Keratinocyte (primary cell): ENCODE measurements around the gene NKX3-2. TPM values are rescaled to one million over a fixed set of nuclear protein-coding genes. Genes with fewer than 3 reads are reported as not detected.

ENCODE experiments used
- DNase-seq: peaks from one replicate; pipeline ENCODE4 v3.0.0-alpha.2; 2011; ENCODE audit warnings: low read depth, missing footprints, low spot score
- FAIRE-seq: peaks from 2 replicates; lab custom pipeline; 2011; peaks lifted over from hg19 to GRCh38; lab: Jason Lieb, UNC
- H2AFZ ChIP-seq: 2 replicates; pipeline ENCODE4 v1.6.0; 2012; ENCODE audit warnings: low read length, control low read depth, inconsistent platforms; ENCODE audit not compliant: control insufficient read depth
- H3K27ac ChIP-seq: 2 replicates; pipeline ENCODE4 v1.5.1; 2011; ENCODE audit warnings: low read length; ENCODE audit not compliant: control insufficient read depth, insufficient read depth
- H3K27me3 ChIP-seq: 3 replicates; pipeline ENCODE4 v1.6.0; 2011; ENCODE audit warnings: low read length; ENCODE audit not compliant: control insufficient read depth, insufficient read depth; ENCODE audit errors: extremely low read depth
- H3K36me3 ChIP-seq, 2 experiments: 2 replicates in 1 of 2; 3 replicates in 1 of 2; pipeline ENCODE4 v1.5.1; 2011; ENCODE audit warnings: low read length in 2 of 2, mild to moderate bottlenecking in 1 of 2; ENCODE audit not compliant: control insufficient read depth in 2 of 2, insufficient read depth in 2 of 2; ENCODE audit errors: extremely low read depth in 1 of 2
- H3K4me1 ChIP-seq: 3 replicates; pipeline ENCODE4 v1.5.1; 2011; ENCODE audit warnings: low read length; ENCODE audit not compliant: control insufficient read depth, insufficient read depth; ENCODE audit errors: extremely low read depth
- H3K4me2 ChIP-seq: 3 replicates; pipeline ENCODE4 v1.6.0; 2011; ENCODE audit warnings: low read depth, low read length; ENCODE audit not compliant: control insufficient read depth, insufficient read depth; ENCODE audit errors: extremely low read depth
- H3K4me3 ChIP-seq, 3 experiments: fragments of 200-600 bp in 1 of 3; sonication (generic) in 1 of 3; 2 replicates in 2 of 3; 3 replicates in 1 of 3; pipeline ENCODE4 v1.5.1; 2011 to 2016; ENCODE audit warnings: low read length in 3 of 3, mild to moderate bottlenecking in 3 of 3, control low read depth in 2 of 3, inconsistent platforms in 1 of 3, low read depth in 1 of 3, mixed read lengths in 1 of 3, mixed run types in 1 of 3, moderate library complexity in 1 of 3; ENCODE audit not compliant: control insufficient read depth in 2 of 3, insufficient read depth in 2 of 3; ENCODE audit errors: extremely low read depth in 1 of 3
- H3K79me2 ChIP-seq: 2 replicates; pipeline ENCODE4 v1.6.0; 2012; ENCODE audit warnings: low read length; ENCODE audit not compliant: control insufficient read depth, insufficient read depth
- H3K9ac ChIP-seq: 3 replicates; pipeline ENCODE4 v1.6.0; 2011; ENCODE audit warnings: low read length; ENCODE audit not compliant: control insufficient read depth, insufficient read depth; ENCODE audit errors: extremely low read depth
- H3K9me1 ChIP-seq: 3 replicates; pipeline ENCODE4 v1.6.0; 2011; ENCODE audit warnings: low read length; ENCODE audit not compliant: control insufficient read depth, insufficient read depth; ENCODE audit errors: extremely low read depth
- H3K9me3 ChIP-seq: 2 replicates; pipeline ENCODE4 v1.5.1; 2012; ENCODE audit warnings: low read depth, low read length; ENCODE audit not compliant: control insufficient read depth
- H4K20me1 ChIP-seq: 3 replicates; pipeline ENCODE4 v1.6.0; 2011; ENCODE audit warnings: low read length; ENCODE audit not compliant: control insufficient read depth, insufficient read depth; ENCODE audit errors: extremely low read depth
- EZH2 ChIP-seq: IDR thresholded peaks from one replicate; pipeline ENCODE4 v1.6.1; 2012; ENCODE audit warnings: inconsistent platforms, mild to moderate bottlenecking, low read length, moderate library complexity
- dilution Hi-C: fragments of 300-500 bp; cut with MboI; formaldehyde crosslinking; loops from one replicate; pipeline ENCODE4 v1.7.0; 2020; ENCODE audit warnings: low sequenced_read_pairs; ENCODE audit not compliant: extremely low pct_ligation_motif_present
- polyA plus RNA-seq, 5 experiments: library from polyadenylated mRNA; depleted of rRNA in 3 of 5; stranded (reverse) in 3 of 5; stranded (forward) in 1 of 5; unstranded in 1 of 5; fragments of >200 nt; gene quantifications; 1 replicate in 1 of 5; 2 replicates in 3 of 5; 3 replicates in 1 of 5; pipeline versions ENCODE4 v1.2.1 to v1.2.3, GENCODE V29; 2011 to 2012; ENCODE audit warnings: missing spikeins in 2 of 5, low read depth in 1 of 5, low replicate concordance in 1 of 5
- TF ChIP-seq, protein P1 (sequence below), 3 experiments: IDR thresholded peaks in 1 of 3; conservative IDR thresholded peaks in 1 of 3; optimal IDR thresholded peaks in 1 of 3; 2 replicates in 2 of 3; 3 replicates in 1 of 3; pipeline versions ENCODE3 to v1.5.1; 2011; ENCODE audit warnings: low read length in 3 of 3, mild to moderate bottlenecking in 3 of 3, moderate library complexity in 2 of 3, control low read depth in 1 of 3, inconsistent platforms in 1 of 3; ENCODE audit not compliant: insufficient read depth in 2 of 3; ENCODE audit errors: extremely low read depth in 1 of 3

NKX3-2 gene
- polyA plus RNA-seq, 1 donor (not counting 4 experiments of a cell fraction or from before 2014, with no cell fraction given) = 0.04 TPM

DNA sequence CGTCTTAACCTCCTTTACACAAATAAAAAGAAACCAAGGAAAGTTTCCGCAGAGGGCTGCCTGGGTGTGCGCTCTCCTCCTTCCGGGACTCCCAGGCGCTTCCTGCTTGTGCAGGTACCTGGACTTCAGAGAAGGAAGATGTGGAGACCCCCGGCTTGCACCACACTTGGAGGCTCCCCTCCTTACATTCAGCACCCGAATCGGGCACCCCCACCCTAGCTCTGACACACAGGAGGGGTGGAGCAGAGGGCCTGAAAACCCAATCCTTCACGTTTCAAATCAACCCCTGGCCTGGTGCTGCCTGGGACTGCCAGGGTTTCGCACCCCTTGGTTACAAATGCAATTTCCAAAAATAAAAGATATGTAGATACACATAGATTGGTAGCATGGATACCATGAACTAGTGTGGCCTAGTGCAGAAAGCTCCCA is 3.1 kb downstream of the NKX3-2 start:
- H3K27ac ChIP-seq = no peak overlapping the region
- H3K4me3 ChIP-seq = no peak overlapping the region
- FAIRE-seq (no peak), DNase-seq (no peak)
- peaks cover 5% of the 10 kb centered on the region for H3K4me1 ChIP-seq
- H3K4me2 ChIP-seq = no peak overlapping the region
- no peaks in the 10 kb centered on the region for H3K36me3 ChIP-seq
- no peaks in the 10 kb centered on the region for H3K79me2 ChIP-seq
- H3K9me3 ChIP-seq = peaks cover 2% of the 10 kb centered on the region
- peaks cover 91% of the 10 kb centered on the region for H3K27me3 ChIP-seq
- no peak overlapping the region for H3K9ac ChIP-seq
- no peaks in the 10 kb centered on the region for H4K20me1 ChIP-seq
- TF ChIP-seq, protein P1, sequence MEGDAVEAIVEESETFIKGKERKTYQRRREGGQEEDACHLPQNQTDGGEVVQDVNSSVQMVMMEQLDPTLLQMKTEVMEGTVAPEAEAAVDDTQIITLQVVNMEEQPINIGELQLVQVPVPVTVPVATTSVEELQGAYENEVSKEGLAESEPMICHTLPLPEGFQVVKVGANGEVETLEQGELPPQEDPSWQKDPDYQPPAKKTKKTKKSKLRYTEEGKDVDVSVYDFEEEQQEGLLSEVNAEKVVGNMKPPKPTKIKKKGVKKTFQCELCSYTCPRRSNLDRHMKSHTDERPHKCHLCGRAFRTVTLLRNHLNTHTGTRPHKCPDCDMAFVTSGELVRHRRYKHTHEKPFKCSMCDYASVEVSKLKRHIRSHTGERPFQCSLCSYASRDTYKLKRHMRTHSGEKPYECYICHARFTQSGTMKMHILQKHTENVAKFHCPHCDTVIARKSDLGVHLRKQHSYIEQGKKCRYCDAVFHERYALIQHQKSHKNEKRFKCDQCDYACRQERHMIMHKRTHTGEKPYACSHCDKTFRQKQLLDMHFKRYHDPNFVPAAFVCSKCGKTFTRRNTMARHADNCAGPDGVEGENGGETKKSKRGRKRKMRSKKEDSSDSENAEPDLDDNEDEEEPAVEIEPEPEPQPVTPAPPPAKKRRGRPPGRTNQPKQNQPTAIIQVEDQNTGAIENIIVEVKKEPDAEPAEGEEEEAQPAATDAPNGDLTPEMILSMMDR (optimal IDR thresholded peaks at IDR 0.05 in 1 of 3, IDR thresholded peaks at IDR 0.05 in 1 of 3, conservative IDR thresholded peaks at IDR 0.05 in 1 of 3; ENCODE audit: extremely low read depth in 1 of 3, insufficient read depth in 2 of 3, low read length in 3 of 3) = no peak
- TF ChIP-seq EZH2 = no peak
- dilution Hi-C loops = no loop called here
- H3K9me1 ChIP-seq = no peaks in the 10 kb centered on the region
- no peak overlapping the region for H2AFZ ChIP-seq

DNA sequence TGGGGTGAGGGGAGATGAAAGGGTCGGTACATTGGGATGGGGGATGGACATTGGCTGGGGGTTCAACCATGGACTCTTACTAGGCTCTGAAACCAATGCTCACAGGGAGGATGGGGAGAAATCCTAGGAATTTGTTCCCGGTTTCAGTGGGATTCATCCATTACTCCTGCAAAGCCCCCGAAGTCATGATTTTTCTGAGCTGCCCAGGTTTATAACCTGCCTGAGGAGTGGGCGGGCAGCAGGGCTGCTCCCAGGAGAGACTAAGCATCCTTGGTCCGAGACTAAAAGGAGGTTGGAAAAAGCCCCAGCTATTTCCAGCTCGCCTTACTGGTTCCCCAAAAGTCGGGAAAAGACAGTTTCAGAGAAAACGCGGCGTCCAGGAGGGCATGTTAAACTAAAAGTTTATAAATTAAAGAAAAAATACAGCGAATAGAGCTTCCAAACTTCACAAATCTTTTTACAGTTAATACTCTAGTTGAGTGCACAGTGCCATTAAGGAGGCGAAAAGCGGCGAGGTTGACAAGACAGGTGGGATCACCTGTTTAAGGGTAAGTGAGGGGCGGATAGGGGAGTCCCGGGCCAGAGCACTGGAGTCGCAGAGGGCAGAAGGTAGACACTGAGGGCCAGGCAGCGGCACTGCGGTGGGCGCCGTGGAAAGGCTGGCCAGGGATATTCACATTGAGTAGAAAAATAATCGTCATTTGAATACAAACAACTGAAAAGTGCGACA is 3.7 kb downstream of the NKX3-2 start:
- Histone ChIP-seq H2AFZ (no peak overlapping the region), H3K36me3 (no peaks in the 10 kb centered on the region), H3K4me1 (peaks cover 5% of the 10 kb centered on the region), H3K79me2 (no peaks in the 10 kb centered on the region), H3K9me1 (no peaks in the 10 kb centered on the region), H3K27me3 (peaks cover 95% of the 10 kb centered on the region), H3K9ac (no peak overlapping the region), H3K27ac (no peak overlapping the region), H4K20me1 (peaks cover 3% of the 10 kb centered on the region), H3K4me2 (no peak overlapping the region), H3K9me3 (peaks cover 2% of the 10 kb centered on the region), H3K4me3 (no peak overlapping the region)
- dilution Hi-C loops = no loop called here
- FAIRE-seq (no peak), DNase-seq (no peak)
- TF ChIP-seq, protein P1 (optimal IDR thresholded peaks at IDR 0.05 in 1 of 3, IDR thresholded peaks at IDR 0.05 in 1 of 3, conservative IDR thresholded peaks at IDR 0.05 in 1 of 3; ENCODE audit: extremely low read depth in 1 of 3, insufficient read depth in 2 of 3, low read length in 3 of 3) = no peak
- peak; percentile 50 for TF ChIP-seq EZH2
